Natural killer cell treated with Interleukin-12 subunit alpha and Interleukin-12 subunit beta and Interleukin-15 and Interleukin-18, amount 100 ng/mL, for 72 hours (primary cell): ENCODE data around the gene KRTAP21-2. TPM values are rescaled to one million over a fixed set of nuclear protein-coding genes. Genes with fewer than 3 reads are reported as not detected.
"Not testable (repeated sequence)": the region's sequence is repeated elsewhere in the genome, so short reads cannot be mapped to it uniquely, and the experiment has no call there.

Experiments
- ATAC-seq, 2 donors: fragments of 150-1000 bp; cut with Tn5 transposase in 1 of 2; sonication (Bioruptor Pico), chemical (Tn5 transposase) in 1 of 2; 2 replicates each; pipeline ENCODE4 v1.10.0; 2021
- DNase-seq: peaks from one replicate; pipeline ENCODE4 v3.0.0; 2022; ENCODE audit warnings: low spot score
- H3K27ac Mint-ChIP-seq, 2 donors: 1 replicate in 1 of 2; 2 replicates in 1 of 2; pipeline ENCODE4 v1.8.0; 2022; ENCODE audit warnings: mixed read lengths in 2 of 2, mild to moderate bottlenecking in 1 of 2, moderate library complexity in 1 of 2
- H3K27me3 Mint-ChIP-seq, 2 donors: 1 replicate in 1 of 2; 2 replicates in 1 of 2; pipeline ENCODE4 v1.8.0; 2022; ENCODE audit warnings: mixed read lengths in 2 of 2
- H3K36me3 Mint-ChIP-seq: one replicate; pipeline ENCODE4 v1.8.0; 2022; ENCODE audit warnings: mixed read lengths
- H3K4me1 Mint-ChIP-seq, 2 donors: 1 replicate in 1 of 2; 2 replicates in 1 of 2; pipeline ENCODE4 v1.8.0; 2022; ENCODE audit warnings: low read depth in 2 of 2, mixed read lengths in 2 of 2, mild to moderate bottlenecking in 1 of 2
- H3K4me3 Mint-ChIP-seq: one replicate; pipeline ENCODE4 v1.8.0; 2022; ENCODE audit warnings: mixed read lengths
- H3K9me3 Mint-ChIP-seq: 2 replicates; pipeline ENCODE4 v1.8.0; 2022; ENCODE audit warnings: mixed read lengths
- total RNA-seq, 2 donors: library from RNA; stranded (reverse); gene quantifications; one replicate each; pipeline ENCODE4 v1.2.3, GENCODE V29; 2022

KRTAP21-2 gene
- total RNA-seq, result not detected

DNA sequence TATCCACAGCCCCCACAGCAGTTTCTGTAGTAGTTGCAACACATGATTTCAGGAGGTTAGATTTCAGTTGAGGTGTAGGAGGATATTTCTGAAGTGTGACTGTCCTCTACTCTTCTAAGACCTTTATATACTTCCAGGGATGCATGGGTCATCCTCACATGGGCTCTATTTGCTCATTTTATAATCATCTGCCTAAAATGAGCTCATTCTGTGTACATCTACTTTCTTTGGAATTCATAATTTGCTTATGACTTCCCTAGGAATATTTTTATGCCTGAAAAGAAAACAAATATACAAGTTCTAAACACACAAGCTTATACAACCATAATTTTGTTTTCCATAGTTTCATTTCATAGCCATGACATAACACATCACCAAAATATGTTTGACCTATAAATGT is at the start of gene KRTAP21-2:
KRTAP21-2 (minus strand) TSS at position 101 of the 400 bp plus-strand sequence; CDS start at position 44, 57 bp downstream.
- H3K36me3 Mint-ChIP-seq, result no peaks in the 10 kb centered on the region
- ATAC-seq (no peak), DNase-seq (no peak)
- H3K27me3 Mint-ChIP-seq, result no peaks in the 10 kb centered on the region
- no peaks in the 10 kb centered on the region for H3K4me1 Mint-ChIP-seq
- H3K27ac Mint-ChIP-seq, result no peak within 1 kb of the TSS
- H3K4me3 Mint-ChIP-seq, result no peak within 1 kb of the TSS
- peaks cover 10% of the 10 kb centered on the region for H3K9me3 Mint-ChIP-seq

DNA sequence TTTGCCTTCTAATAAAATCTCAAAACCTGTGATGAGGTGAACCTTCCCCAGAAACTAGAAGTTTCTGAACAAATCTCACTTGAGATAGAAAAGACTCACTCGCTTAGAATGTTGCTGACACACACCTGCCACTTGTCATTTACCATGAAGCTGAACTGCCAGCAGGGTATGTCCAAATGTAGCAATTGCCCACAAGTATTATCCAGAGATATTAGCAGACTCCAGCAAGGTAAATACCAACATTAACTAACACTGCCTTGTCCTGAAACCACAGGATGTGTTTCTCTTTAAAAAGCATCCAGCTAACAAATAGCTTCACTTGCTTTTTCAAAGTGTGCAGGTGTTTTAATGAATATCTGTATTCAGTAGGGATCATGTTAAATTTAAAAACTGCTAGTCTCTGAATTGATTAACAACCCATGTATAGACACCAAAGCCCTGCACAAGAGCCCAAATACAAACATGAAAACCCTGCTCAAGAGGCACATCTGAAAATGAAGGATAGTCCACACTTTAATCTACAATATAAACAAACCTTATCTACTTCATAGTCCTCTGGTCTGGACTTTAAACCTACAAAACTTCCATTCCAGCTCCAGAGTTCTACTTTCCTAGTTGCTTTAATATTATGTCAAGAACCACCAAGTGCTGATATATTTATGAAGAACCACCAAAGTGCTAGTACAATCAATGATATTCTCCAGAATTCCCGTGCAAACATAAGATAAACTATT is 46.7 kb upstream of the KRTAP21-2 start:
- Mint-ChIP-seq H3K36me3 (no peaks in the 10 kb centered on the region), H3K27me3 (peaks cover 0 to 7% of the 10 kb centered on the region in 2 donors), H3K4me1 (no peaks in the 10 kb centered on the region)

GRCh38 chr21:30779249-30779648 is 32.2 kb upstream of the KRTAP21-2 start:
- ATAC-seq (no peak), DNase-seq (no peak)
- H3K4me1 Mint-ChIP-seq, result no peaks in the 10 kb centered on the region
- no peak overlapping the region for H3K27ac Mint-ChIP-seq
- no peaks in the 10 kb centered on the region for H3K36me3 Mint-ChIP-seq
- H3K27me3 Mint-ChIP-seq, result no peaks in the 10 kb centered on the region
- H3K9me3 Mint-ChIP-seq, result peaks cover 11% of the 10 kb centered on the region
- no peak overlapping the region for H3K4me3 Mint-ChIP-seq

More for the DNA sequence above, 46.7 kb upstream of the KRTAP21-2 start:
- no peak overlapping the region for H3K27ac Mint-ChIP-seq
- ATAC-seq (no peak), DNase-seq (no peak)
- no peak overlapping the region for H3K4me3 Mint-ChIP-seq
- H3K9me3 Mint-ChIP-seq, result peaks cover 4% of the 10 kb centered on the region

DNA sequence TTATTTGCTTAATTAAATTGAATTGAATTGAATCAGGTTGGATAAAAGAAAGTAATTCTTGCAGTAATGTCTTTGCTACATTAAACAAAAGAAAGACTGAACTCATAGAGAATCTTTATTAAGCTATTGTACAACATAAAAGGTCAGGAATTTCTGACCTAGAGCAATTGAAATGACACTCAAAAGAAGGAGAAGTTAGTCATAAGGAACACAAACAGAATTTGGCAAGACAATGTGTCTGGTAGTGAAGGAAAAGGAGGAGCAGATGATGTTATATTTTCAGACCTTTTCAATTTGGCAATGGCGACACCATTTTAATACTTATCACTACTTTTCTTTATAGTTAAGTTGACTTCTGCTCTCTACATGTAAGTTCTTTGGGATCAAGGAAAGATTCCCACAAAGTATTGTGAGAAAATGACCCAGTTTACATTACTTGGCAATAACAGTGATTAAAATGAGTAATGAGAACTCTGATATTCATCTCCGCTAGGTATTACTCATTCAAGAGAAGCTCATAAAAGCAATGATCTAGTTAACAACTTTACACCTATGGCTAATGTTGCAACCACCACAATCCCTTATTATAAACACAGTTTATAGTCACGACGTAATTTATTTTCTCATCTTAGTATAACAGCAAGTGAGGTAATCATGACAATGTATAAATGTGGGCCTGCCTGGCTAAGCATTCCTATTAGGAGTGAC is 22.8 kb upstream of the KRTAP21-2 start:
- Mint-ChIP-seq H3K4me3 (no peak overlapping the region), H3K27ac (no peak overlapping the region), H3K4me1 (no peaks in the 10 kb centered on the region), H3K36me3 (no peaks in the 10 kb centered on the region), H3K9me3 (peaks cover 10% of the 10 kb centered on the region), H3K27me3 (no peaks in the 10 kb centered on the region)
- DNase-seq (no peak), ATAC-seq (no peak)

DNA sequence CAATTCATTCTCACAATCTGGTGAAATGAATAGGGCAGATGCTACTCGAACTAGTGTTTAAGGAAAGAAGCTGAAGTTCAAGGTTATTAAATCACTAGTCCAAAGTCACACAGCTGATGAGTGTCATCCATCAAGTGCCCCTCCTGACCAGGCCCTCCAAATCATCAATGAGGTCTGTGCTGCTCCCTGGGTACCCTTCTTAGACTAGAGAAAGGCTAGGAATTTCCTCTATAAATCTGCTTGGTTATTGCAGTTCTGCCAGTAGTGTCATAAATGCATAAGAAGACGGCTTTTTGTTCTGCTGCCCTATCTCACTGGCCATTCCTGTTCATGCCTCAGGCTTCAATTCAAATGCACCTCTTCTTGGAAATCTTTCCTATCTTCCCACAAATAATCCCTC is 13.7 kb upstream of the KRTAP21-2 start:
- Mint-ChIP-seq H3K27me3 (no peaks in the 10 kb centered on the region), H3K27ac (no peak overlapping the region), H3K4me1 (no peaks in the 10 kb centered on the region), H3K36me3 (no peaks in the 10 kb centered on the region), H3K9me3 (peaks cover 7% of the 10 kb centered on the region), H3K4me3 (no peak overlapping the region)
- ATAC-seq, result no peak
- no peak for DNase-seq

DNA sequence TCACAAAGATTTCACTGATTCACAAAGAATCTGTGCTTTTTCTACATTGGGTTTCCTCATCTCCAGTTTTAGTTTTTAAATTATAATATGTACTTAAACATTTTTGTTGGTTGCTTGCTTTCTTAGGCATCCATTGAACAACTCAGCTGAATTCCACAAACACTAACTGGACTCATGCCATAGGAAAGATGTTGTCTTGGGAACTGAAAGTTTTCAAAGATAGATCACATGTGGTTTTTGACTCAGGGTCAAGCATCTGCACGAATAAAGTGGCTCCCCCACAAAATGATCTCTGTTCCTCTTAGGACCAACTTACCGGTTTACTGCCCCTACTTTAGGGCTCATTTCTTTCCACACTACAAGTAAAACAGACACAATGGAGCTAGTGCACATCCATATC is 11.2 kb upstream of the KRTAP21-2 start:
- H3K27me3 Mint-ChIP-seq, result no peaks in the 10 kb centered on the region
- H3K36me3 Mint-ChIP-seq, result no peaks in the 10 kb centered on the region
- ATAC-seq (no peak), DNase-seq (no peak)
- no peaks in the 10 kb centered on the region for H3K4me1 Mint-ChIP-seq
- H3K4me3 Mint-ChIP-seq, result no peak overlapping the region
- H3K9me3 Mint-ChIP-seq, result peaks cover 10% of the 10 kb centered on the region
- no peak overlapping the region for H3K27ac Mint-ChIP-seq

- not testable (repeated sequence) for H3K4me1 Mint-ChIP-seq, H3K4me3 Mint-ChIP-seq, DNase-seq, ATAC-seq, H3K36me3 Mint-ChIP-seq, H3K27me3 Mint-ChIP-seq, H3K27ac Mint-ChIP-seq
- H3K9me3 Mint-ChIP-seq, result peaks cover 13% of the 10 kb centered on the region
Observed at GRCh38 chr21:30755328-30755727, 8.3 kb upstream of the KRTAP21-2 start, which contains the start of gene KRTAP21-1. Gene KRTAP21-1, minus strand, starts transcription at chr21:30755428. Its CDS starts 50 bp downstream, at chr21:30755378.

GRCh38 chr21:30740462-30740861 is 6.6 kb downstream of the KRTAP21-2 start:
- DNase-seq (no peak), ATAC-seq (no peak)
- Mint-ChIP-seq H3K9me3 (peaks cover 9% of the 10 kb centered on the region), H3K27me3 (no peaks in the 10 kb centered on the region), H3K36me3 (no peaks in the 10 kb centered on the region), H3K4me1 (no peaks in the 10 kb centered on the region), H3K4me3 (no peak overlapping the region), H3K27ac (no peak overlapping the region)

- Mint-ChIP-seq H3K4me1 (no peaks in the 10 kb centered on the region), H3K9me3 (peaks cover 8% of the 10 kb centered on the region), H3K27me3 (no peaks in the 10 kb centered on the region), H3K4me3 (no peak overlapping the region), H3K36me3 (no peaks in the 10 kb centered on the region), H3K27ac (no peak overlapping the region)
- DNase-seq (no peak), ATAC-seq (no peak)
Observed at GRCh38 chr21:30733026-30733425, 14.0 kb downstream of the KRTAP21-2 start.

DNA sequence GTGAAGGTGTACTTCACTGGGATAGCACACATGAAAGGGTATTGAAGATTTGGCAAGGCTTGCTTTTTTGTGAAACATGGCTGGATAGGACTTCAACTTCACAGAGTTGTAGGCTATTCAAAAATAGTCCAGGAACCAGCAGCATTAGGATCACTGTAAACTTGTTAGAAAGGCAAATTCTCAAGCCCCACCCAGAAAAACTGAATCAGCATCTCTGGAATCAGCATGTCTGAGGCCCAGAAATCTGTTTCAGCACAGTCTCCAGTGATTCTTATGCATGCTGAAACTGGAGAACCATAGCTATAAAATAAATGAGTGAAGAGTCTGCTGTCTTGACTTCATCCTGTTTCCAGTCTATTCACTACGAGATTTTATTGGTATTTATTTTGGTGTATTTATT is 20.3 kb downstream of the KRTAP21-2 start:
- ATAC-seq, result no peak
- Mint-ChIP-seq H3K36me3 (no peaks in the 10 kb centered on the region), H3K27me3 (no peaks in the 10 kb centered on the region), H3K4me1 (no peaks in the 10 kb centered on the region), H3K27ac (no peak overlapping the region), H3K4me3 (no peak overlapping the region), H3K9me3 (peaks cover 27% of the 10 kb centered on the region)
- DNase-seq, result no peak

DNA sequence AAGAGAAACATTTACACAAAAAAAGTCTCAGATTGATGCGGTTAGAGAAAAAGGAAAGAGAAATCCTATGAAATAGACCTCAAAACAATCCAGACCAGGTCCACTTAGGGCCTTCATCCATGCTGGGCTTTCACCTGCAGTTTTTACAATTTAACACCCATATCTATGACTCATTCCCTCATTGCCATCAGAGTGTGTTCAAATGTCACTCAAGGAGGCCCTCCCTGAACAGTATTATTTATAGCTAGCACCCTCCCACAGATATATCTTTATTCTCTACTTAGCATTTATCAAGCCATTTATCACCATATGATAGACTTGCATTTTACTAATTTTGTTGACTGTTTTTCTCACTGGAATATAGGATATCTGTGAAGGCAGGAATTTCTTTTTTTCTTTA is 27.7 kb downstream of the KRTAP21-2 start:
- H3K27ac Mint-ChIP-seq, result no peak overlapping the region
- ATAC-seq, result no peak

DNA sequence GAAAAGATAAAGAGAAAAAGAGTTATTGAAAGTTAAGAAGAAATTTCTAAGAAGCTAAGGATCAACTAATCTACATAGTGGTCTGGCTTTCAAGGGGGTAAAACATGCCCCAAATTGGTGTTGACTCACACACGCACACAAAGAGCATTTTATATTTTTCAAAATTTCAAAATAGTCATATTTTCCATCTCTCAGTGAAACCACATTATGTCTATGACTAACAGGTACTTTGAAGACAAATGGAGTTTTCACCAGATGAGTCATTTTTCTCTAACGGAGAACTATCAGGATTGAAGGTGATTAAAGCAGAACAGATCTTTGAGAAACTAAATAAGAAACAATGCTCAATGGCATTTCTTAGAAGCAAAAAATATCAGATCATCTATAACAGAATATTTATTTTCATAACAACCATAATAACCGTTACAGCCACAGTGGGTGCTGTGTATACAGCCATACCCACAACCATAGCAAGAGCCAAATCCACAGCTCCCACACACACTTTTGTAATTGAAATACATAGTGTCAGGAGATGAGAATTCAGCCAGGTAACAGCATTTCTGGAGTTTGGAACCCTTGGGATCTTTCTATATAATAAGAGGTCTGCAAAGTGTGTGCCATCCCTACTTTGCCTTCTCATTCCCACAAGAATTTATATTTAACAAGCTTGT is 28.7 kb downstream of the KRTAP21-2 start, which contains the start of gene KRTAP21-3:
KRTAP21-3 (minus strand) TSS at position 539 of the 671 bp plus-strand sequence; CDS start at position 521, 18 bp downstream.
- Mint-ChIP-seq H3K27ac (no peak within 1 kb of the TSS), H3K4me1 (no peaks in the 10 kb centered on the region), H3K36me3 (no peaks in the 10 kb centered on the region), H3K9me3 (peaks cover 9% of the 10 kb centered on the region), H3K27me3 (no peaks in the 10 kb centered on the region), H3K4me3 (no peak within 1 kb of the TSS)
- ATAC-seq (peak in 1 of 2 donors; percentile 58), DNase-seq (no peak)

More for the DNA sequence above, 27.7 kb downstream of the KRTAP21-2 start:
- Mint-ChIP-seq H3K36me3 (no peaks in the 10 kb centered on the region), H3K4me1 (no peaks in the 10 kb centered on the region), H3K27me3 (no peaks in the 10 kb centered on the region), H3K9me3 (peaks cover 15% of the 10 kb centered on the region), H3K4me3 (no peak overlapping the region)
- DNase-seq, result no peak

DNA sequence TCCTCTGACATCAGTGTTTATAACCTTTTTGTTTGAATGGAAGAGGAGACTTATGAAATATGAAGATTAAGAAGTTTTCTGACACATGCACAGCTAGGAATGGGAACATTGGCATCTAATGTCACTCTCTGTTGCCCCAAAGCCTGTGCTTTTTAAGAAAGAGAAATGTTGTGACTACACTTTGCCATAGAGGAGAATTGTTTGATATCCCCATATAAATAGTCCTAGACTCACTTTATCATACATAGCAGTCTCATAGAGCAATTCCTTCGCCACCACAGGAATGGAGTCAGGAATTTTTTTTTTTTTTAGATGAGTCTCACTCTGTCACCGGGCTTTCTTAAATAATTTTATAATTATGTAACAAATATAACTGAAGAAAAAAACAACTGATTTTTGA is 30.0 kb downstream of the KRTAP21-2 start:
- H3K9me3 Mint-ChIP-seq, result peaks cover 9% of the 10 kb centered on the region
- no peak overlapping the region for H3K27ac Mint-ChIP-seq
- ATAC-seq, result no peak
- DNase-seq, result no peak
- no peak overlapping the region for H3K4me3 Mint-ChIP-seq
- H3K4me1 Mint-ChIP-seq, result no peaks in the 10 kb centered on the region
- no peaks in the 10 kb centered on the region for H3K27me3 Mint-ChIP-seq
- H3K36me3 Mint-ChIP-seq, result no peaks in the 10 kb centered on the region

DNA sequence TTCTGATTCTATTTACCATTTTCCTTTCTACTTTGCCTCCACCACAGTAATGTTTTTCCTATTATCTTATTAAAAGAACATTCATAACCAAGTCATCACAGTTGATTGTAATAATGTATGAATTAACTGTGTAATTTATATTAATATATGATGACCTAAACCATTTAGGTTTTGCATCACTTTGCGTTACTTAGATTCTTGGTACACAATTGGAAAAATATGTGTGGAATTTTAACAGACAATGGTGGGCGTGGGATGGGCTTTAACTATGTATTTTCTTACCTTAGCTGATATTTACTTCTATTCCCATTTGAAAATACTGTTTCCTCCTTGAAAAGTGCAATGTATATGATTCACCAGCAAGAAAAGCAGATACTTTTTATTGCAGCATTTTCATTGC is 32.1 kb downstream of the KRTAP21-2 start:
- Mint-ChIP-seq H3K4me1 (no peaks in the 10 kb centered on the region), H3K27me3 (no peaks in the 10 kb centered on the region)
- DNase-seq, result no peak

More for the DNA sequence above, 32.1 kb downstream of the KRTAP21-2 start:
- peaks cover 14% of the 10 kb centered on the region for H3K9me3 Mint-ChIP-seq
- no peak for ATAC-seq
- no peaks in the 10 kb centered on the region for H3K36me3 Mint-ChIP-seq
- H3K27ac Mint-ChIP-seq, result no peak overlapping the region
- no peak overlapping the region for H3K4me3 Mint-ChIP-seq
